Neural cell (in vitro differentiated cells): ENCODE results near the gene LAYN.
A peak's percentile ranks its signal among the peaks of the same experiment; 100 is the strongest.

Experiments used
- CTCF ChIP-seq: fragments of 450-650 bp; IDR thresholded peaks from 2 replicates; pipeline ENCODE4 v1.5.1; 2014; ENCODE audit warnings: antibody characterized with exemption, mild to moderate bottlenecking, moderate library complexity; ENCODE audit not compliant: poor library complexity, severe bottlenecking
- EZH2 ChIP-seq: fragments of 200-600, 300-800 bp; shearing (Covaris generic), sonication (generic); IDR thresholded peaks from 2 replicates; pipeline ENCODE4 v1.6.1; 2014; ENCODE audit warnings: antibody characterized with exemption, low read length, borderline replicate concordance, mild to moderate bottlenecking; ENCODE audit not compliant: insufficient read depth, poor library complexity, severe bottlenecking

- TF ChIP-seq EZH2 (no peak), CTCF (peak; percentile 72)
Measured at GRCh38 chr11:111565114-111565720, 24.7 kb downstream of the LAYN start.
